ENCODE data around the gene CNIH3.

- no peak for TF ChIP-seq CTCF (IDR thresholded peaks at IDR 0.05)
- TF ChIP-seq POLR2A (IDR thresholded peaks at IDR 0.05) = no peak
Measured at GRCh38 chr1:224763126-224763775, 147.1 kb downstream of the CNIH3 start.
